K562 (cell line): Measurements from ENCODE around the gene ZBTB32. TPM values are rescaled to one million over a fixed set of nuclear protein-coding genes. Genes with fewer than 3 reads are reported as not detected.

Source experiments
- ARHGAP35 ChIP-seq: fragments of 450-650 bp; IDR thresholded peaks from 2 replicates; pipeline ENCODE4 v1.6.1; 2018; ENCODE audit not compliant: partially characterized antibody
- CXXC5 ChIP-seq: fragments of 250-450 bp; sonication (Bioruptor Pico); IDR thresholded peaks from 2 replicates; pipeline ENCODE4 v1.8.0; 2022; ENCODE audit warnings: inconsistent platforms, mild to moderate bottlenecking, moderate library complexity
- ELF2 ChIP-seq: fragments of 250-450 bp; sonication (Bioruptor Pico); IDR thresholded peaks from 2 replicates; pipeline ENCODE4 v1.5.0; 2021; ENCODE audit warnings: mild to moderate bottlenecking
- EP400 ChIP-seq: fragments of 450-650 bp; IDR thresholded peaks from 2 replicates; pipeline ENCODE4 v1.6.1; 2017; ENCODE audit warnings: antibody characterized with exemption, mild to moderate bottlenecking, moderate library complexity
- FOXA1 ChIP-seq: fragments of 450-650 bp; IDR thresholded peaks from 2 replicates; pipeline ENCODE4 v1.6.1; 2016; ENCODE audit warnings: mild to moderate bottlenecking, borderline replicate concordance
- MBD1 ChIP-seq: fragments of 250-450 bp; sonication (Bioruptor Pico); IDR thresholded peaks from 2 replicates; pipeline ENCODE4 v1.8.0; 2022; ENCODE audit warnings: inconsistent platforms
- MTA1 ChIP-seq: fragments of 450-650 bp; IDR thresholded peaks from 2 replicates; pipeline ENCODE4 v1.6.1; 2017; ENCODE audit warnings: borderline replicate concordance
- MTA2 ChIP-seq: fragments of 450-650 bp; IDR thresholded peaks from 2 replicates; pipeline ENCODE4 v1.6.1; 2016; ENCODE audit warnings: low read depth
- MYBL2 ChIP-seq, 2 experiments: fragments of 450-650 bp in 1 of 2; sonication (generic) in 1 of 2; formaldehyde crosslinking in 1 of 2; IDR thresholded peaks; 2 replicates each; pipeline versions ENCODE4 v1.6.1 to v1.8.1; 2017 to 2022; ENCODE audit warnings: borderline replicate concordance in 1 of 2, inconsistent platforms in 1 of 2, low read depth in 1 of 2, mild to moderate bottlenecking in 1 of 2, missing genetic modification reagents in 1 of 2, moderate library complexity in 1 of 2
- RAD51 ChIP-seq: fragments of 450-650 bp; IDR thresholded peaks from 2 replicates; pipeline ENCODE4 v1.7.1; 2016; ENCODE audit warnings: low read depth, mild to moderate bottlenecking, borderline replicate concordance
- SAFB2 ChIP-seq: fragments of 200-400 bp; formaldehyde crosslinking; IDR thresholded peaks from 2 replicates; pipeline ENCODE4 v1.6.1; 2018; ENCODE audit warnings: borderline replicate concordance, low read length, low read depth, moderate library complexity; ENCODE audit not compliant: severe bottlenecking
- SAP30 ChIP-seq: fragments of 200-600 bp; sonication (generic); IDR thresholded peaks from 2 replicates; pipeline ENCODE4 v1.6.1; 2012; ENCODE audit warnings: borderline replicate concordance, low read depth, mild to moderate bottlenecking, moderate library complexity, low read length, control low read depth, inconsistent platforms; ENCODE audit not compliant: insufficient read depth, poor library complexity, severe bottlenecking
- TARDBP ChIP-seq: fragments of 450-650 bp; IDR thresholded peaks from 2 replicates; pipeline ENCODE4 v1.6.1; 2016
- TBL1XR1 ChIP-seq, 2 experiments: IDR thresholded peaks; 2 replicates each; pipeline ENCODE4 v1.6.1; 2012; ENCODE audit warnings: improper control_type of control experiment in 2 of 2, low read length in 2 of 2, mild to moderate bottlenecking in 1 of 2
- THAP12 ChIP-seq: fragments of 250-450 bp; sonication (Bioruptor Pico); IDR thresholded peaks from 2 replicates; pipeline ENCODE4 v1.9.0; 2021; ENCODE audit warnings: mild to moderate bottlenecking, inconsistent platforms
- U2AF1 ChIP-seq: fragments of 200-400 bp; formaldehyde crosslinking; optimal IDR thresholded peaks from 2 replicates; pipeline ENCODE3; 2017; ENCODE audit warnings: mild to moderate bottlenecking, low read depth, low read length, moderate library complexity
- XRCC5 ChIP-seq: fragments of 200-400 bp; formaldehyde crosslinking; IDR thresholded peaks from 2 replicates; pipeline ENCODE4 v1.6.1; 2017; ENCODE audit warnings: low read depth, mild to moderate bottlenecking, low read length
- ZNF133 ChIP-seq: fragments of 250-450 bp; sonication (Bioruptor Pico); IDR thresholded peaks from 2 replicates; pipeline ENCODE4 v1.4.0; 2020; ENCODE audit warnings: mild to moderate bottlenecking
- ZNF253 ChIP-seq: fragments of 250-450 bp; sonication (Bioruptor Pico); conservative IDR thresholded peaks from 2 replicates; pipeline ENCODE4 v1.6.1; 2021; ENCODE audit warnings: mild to moderate bottlenecking
- ZNF280B ChIP-seq: fragments of 250-450 bp; sonication (Bioruptor Pico); IDR thresholded peaks from 2 replicates; pipeline ENCODE4 v1.5.1; 2021; ENCODE audit warnings: mild to moderate bottlenecking
- polyA plus RNA-seq, 8 experiments: library from polyadenylated mRNA; depleted of rRNA in 4 of 8; stranded (reverse) in 5 of 8; unstranded in 3 of 8; fragments of >200 nt; fragmentation: Nextera tagmentation in 2 of 8; fragmentation: Illumina TruSeq in 1 of 8; extraction: Ambion mirVana in 2 of 8; extraction: Trizol in 1 of 8; gene quantifications; 2 replicates each; pipeline versions ENCODE4 v1.2.1 to v1.2.3, GENCODE V29; 2011 to 2014; ENCODE audit warnings: inconsistent platforms in 1 of 8, missing spikeins in 1 of 8
- total RNA-seq, 7 experiments: library from RNA; depleted of rRNA in 6 of 7; stranded (reverse); fragments of >200 nt in 6 of 7; fragmentation: Illumina TruSeq in 2 of 7; extraction: Trizol in 2 of 7; gene quantifications; 2 replicates each; pipeline versions ENCODE4 v1.2.1 to v1.2.3, GENCODE V29; 2011 to 2021; ENCODE audit warnings: low replicate concordance in 1 of 7
- TF ChIP-seq, protein P1 (sequence below): fragments of 250-450 bp; sonication (Bioruptor Pico); IDR thresholded peaks from 2 replicates; pipeline ENCODE4 v1.4.0; 2020; ENCODE audit warnings: mild to moderate bottlenecking

Gene ZBTB32
- total and polyA plus RNA-seq, 9 of the 15 experiments (the other 6 are each of a cell fraction or from before 2014, with no cell fraction given): 0.20 TPM; not detected in 8

DNA sequence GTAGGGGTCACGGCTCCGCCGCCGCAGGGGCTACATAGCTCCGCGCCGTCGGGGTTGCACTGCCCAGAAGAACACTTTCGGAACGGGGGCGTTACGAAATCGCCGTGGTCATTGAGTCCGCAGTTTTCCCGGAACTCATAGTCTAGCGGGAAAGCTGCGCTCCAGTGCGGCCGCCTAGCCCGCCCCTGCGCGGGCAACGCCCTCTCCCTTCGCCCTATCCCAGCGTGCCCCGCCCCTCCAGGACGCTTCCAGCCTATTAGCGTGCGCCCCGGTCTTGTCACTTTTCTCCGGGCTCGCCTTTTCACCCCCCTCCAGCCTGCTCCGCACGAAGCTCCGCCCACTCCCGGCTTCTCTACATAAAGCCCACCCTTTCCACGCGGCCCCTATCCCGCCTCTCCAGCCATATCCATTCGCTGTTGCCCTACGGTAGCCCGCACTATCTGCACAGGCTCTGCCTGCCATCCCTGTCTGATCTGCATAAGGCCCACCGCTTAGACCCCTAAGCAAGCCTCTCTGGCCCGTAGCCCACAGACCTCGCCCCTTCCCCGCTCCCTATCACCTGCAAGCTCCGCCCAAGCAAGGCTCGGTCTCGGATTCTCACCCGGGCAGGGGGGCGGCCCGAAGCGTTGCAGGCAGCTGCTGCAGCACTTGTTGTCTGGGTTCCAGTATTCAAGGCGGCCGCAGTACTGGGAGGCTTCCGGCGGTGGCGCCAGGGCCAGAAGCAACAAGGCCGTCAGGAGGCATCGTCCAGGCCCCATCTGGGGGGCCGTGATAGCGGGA lies 36.3 kb downstream of the ZBTB32 start (continued):
- TF ChIP-seq EP400: peak; percentile 81
- TF ChIP-seq MTA2: no peak
- TF ChIP-seq CXXC5: peak; percentile 92
- no peak for TF ChIP-seq SAFB2
- no peak for TF ChIP-seq FOXA1
- TF ChIP-seq, protein P1, sequence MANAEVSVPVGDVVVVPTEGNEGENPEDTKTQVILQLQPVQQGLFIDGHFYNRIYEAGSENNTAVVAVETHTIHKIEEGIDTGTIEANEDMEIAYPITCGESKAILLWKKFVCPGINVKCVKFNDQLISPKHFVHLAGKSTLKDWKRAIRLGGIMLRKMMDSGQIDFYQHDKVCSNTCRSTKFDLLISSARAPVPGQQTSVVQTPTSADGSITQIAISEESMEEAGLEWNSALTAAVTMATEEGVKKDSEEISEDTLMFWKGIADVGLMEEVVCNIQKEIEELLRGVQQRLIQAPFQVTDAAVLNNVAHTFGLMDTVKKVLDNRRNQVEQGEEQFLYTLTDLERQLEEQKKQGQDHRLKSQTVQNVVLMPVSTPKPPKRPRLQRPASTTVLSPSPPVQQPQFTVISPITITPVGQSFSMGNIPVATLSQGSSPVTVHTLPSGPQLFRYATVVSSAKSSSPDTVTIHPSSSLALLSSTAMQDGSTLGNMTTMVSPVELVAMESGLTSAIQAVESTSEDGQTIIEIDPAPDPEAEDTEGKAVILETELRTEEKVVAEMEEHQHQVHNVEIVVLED: no peak
- TF ChIP-seq MBD1: no peak
- TF ChIP-seq SAP30: peak; percentile 79
- 0 out of 2 replicates have a peak, but pooled peaks have one; percentile 60 for TF ChIP-seq MTA1
- no peak for TF ChIP-seq ZNF280B (CRISPR knock-in tag)
- no peak for TF ChIP-seq ARHGAP35
- 0 out of 2 replicates have a peak, but pooled peaks have one; percentile 31 for TF ChIP-seq ELF2 (CRISPR knock-in tag)
- TF ChIP-seq MYBL2 (IDR thresholded peaks at IDR 0.05; ENCODE audit: low read depth): no peak
- TF ChIP-seq MYBL2 (CRISPR knock-in tag; IDR thresholded peaks at IDR 0.05; ENCODE audit: borderline replicate concordance): no peak
- TF ChIP-seq RAD51: no peak
- TF ChIP-seq ZNF253 (CRISPR knock-in tag): no peak
- peak; percentile 60; the same call in 1 of the 2 replicates for TF ChIP-seq TARDBP
- TF ChIP-seq THAP12 (CRISPR knock-in tag): no peak
- TF ChIP-seq XRCC5: peak; percentile 48
- TF ChIP-seq ZNF133 (CRISPR knock-in tag): no peak
- no peak for TF ChIP-seq U2AF1
- TF ChIP-seq TBL1XR1 (IDR thresholded peaks at IDR 0.05; ENCODE audit: low read length in 2 of 2): no peak
